Lower lobe of right lung (tissue), 2 donors: ENCODE data around the gene FAHD2B. TPM values are rescaled to one million over a fixed set of nuclear protein-coding genes. Genes with fewer than 3 reads are reported as not detected.
"Not testable (repeated sequence)": the region's sequence is repeated elsewhere in the genome, so short reads cannot be mapped to it uniquely, and the experiment has no call there.

ENCODE experiments used
- ATAC-seq, 2 donors: fragments of 200-7000 bp; cut with Tn5 transposase; one replicate each; pipeline ENCODE4 v1.9.1; 2020 to 2022; ENCODE audit warnings: mild to moderate bottlenecking in 2 of 2, moderate library complexity in 2 of 2
- DNase-seq: peaks from one replicate; pipeline ENCODE4 v3.0.0-alpha.2; 2020
- H3K27ac ChIP-seq: fragments of 200-600 bp; one replicate; pipeline ENCODE4 v1.8.0; 2022
- H3K27me3 ChIP-seq: fragments of 200-600 bp; one replicate; pipeline ENCODE4 v1.8.0; 2022; ENCODE audit warnings: low read depth
- H3K36me3 ChIP-seq: fragments of 200-600 bp; one replicate; pipeline ENCODE4 v1.8.0; 2022; ENCODE audit warnings: mild to moderate bottlenecking
- H3K4me1 ChIP-seq: fragments of 200-600 bp; one replicate; pipeline ENCODE4 v1.8.0; 2022
- H3K4me3 ChIP-seq: fragments of 200-600 bp; one replicate; pipeline ENCODE4 v1.8.0; 2022; ENCODE audit warnings: mild to moderate bottlenecking
- H3K9me3 ChIP-seq: fragments of 200-600 bp; one replicate; pipeline ENCODE4 v1.8.0; 2022
- intact Hi-C: fragments of 100-400 bp; cut with DNase I; formaldehyde crosslinking; loops from one replicate; pipeline ENCODE4 v1.11.0; 2022
- long read RNA-seq: library from polyadenylated mRNA; unstranded; transcript quantifications from one replicate; pipeline ENCODE4 v2.0.0, GENCODE V29; 2021
- total RNA-seq: library from RNA; stranded (reverse); fragmentation: NEBNext Ultra II Directional; extraction: Animal tissue kit (Norgen Biotek cat#: 25700); gene quantifications from one replicate; pipeline ENCODE4 v1.2.1, GENCODE V29; 2021
- TF ChIP-seq, protein P1 (sequence below): fragments of 200-600 bp; IDR thresholded peaks from one replicate; pipeline ENCODE4 v1.8.0; 2022; ENCODE audit warnings: antibody characterized with exemption, mild to moderate bottlenecking
- donor health status: DM: no; HTN: yes; CAD: no; lungs with severe emphysema.

Gene FAHD2B, protein sequence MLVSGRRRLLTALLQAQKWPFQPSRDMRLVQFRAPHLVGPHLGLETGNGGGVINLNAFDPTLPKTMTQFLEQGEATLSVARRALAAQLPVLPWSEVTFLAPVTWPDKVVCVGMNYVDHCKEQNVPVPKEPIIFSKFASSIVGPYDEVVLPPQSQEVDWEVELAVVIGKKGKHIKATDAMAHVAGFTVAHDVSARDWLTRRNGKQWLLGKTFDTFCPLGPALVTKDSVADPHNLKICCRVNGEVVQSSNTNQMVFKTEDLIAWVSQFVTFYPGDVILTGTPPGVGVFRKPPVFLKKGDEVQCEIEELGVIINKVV
- total RNA-seq = 11.8 TPM
- long read RNA-seq, partial matches to known transcripts = 1 of 8 reads
- long read RNA-seq, other reads (novel, unspliced or antisense) = 3 of 8 reads

DNA sequence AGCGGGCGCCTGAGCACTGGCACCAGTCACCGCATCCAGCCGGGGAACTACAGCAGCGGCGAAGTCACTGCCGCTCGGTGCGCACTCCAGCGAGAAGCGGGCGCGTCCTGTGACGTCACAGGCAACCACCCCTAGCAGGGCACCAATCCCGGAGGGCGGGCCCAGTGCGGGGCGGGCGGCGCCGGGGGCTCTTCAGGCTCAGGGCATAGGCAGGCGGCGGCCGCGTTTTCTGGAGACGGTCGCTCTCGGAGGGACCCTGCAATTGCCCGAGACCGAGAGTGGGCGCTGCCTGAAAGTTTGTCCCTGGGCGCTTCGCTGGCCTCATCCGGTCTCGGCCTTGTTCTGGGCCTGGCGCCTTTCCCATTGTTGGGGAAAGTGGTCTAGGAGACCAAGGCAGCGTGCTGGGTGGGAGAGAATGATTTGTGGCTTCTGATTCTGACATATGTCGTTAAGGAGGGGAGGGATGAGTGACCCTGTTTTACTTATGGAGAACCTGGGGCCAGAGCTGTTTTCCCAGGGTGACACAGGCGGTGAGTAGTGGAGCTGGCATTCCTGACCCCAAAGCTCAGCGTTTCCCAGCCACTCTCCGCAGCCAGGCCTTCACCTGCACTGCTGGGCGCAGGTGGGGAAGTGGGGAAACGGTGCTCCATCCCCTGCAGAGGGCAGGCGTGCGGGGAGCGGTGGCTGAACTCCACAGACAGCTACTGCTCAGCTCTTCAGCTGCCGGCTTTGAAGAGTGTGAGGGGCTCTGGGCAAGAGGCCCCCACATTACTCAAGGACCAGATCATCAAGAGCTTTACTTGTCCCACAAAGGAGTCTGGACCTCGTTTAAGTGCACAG is at the start of gene FAHD2B:
FAHD2B (minus strand) TSS at position 111 of the 840 bp plus-strand sequence. CDS start 3,176 bp downstream, outside the sequence.
- intact Hi-C loops, H3K4me1 ChIP-seq, H3K36me3 ChIP-seq, H3K27me3 ChIP-seq, H3K9me3 ChIP-seq: not testable (repeated sequence)
- ATAC-seq = peak; percentile 95 to 97
- peak; percentile 93 for DNase-seq
- Histone ChIP-seq H3K4me3 (peak within 1 kb of the TSS; percentile 42), H3K27ac (peak within 1 kb of the TSS; percentile 46)

DNA sequence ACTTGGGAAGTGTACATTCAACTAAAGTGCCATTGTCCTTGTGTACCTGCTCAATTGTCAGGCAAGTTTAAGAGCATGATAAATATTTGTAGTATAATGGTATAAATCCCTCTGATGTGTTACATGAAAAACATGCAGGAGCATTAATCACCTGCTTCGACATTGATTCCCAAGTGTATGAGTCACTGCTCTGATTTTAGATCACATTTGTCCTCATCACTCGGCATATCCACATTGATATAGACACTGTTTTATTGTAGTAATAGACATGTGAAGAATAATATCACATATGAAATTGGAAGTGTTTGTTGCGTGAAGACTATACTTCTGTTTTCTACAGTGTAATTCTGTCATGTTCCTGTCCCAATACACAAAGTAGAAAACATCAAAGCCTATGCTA is 49.3 kb upstream of the FAHD2B start:
- H3K4me3 ChIP-seq, H3K4me1 ChIP-seq, DNase-seq, H3K9me3 ChIP-seq, intact Hi-C loops, ATAC-seq, H3K27me3 ChIP-seq, H3K27ac ChIP-seq: not testable (repeated sequence)
- peaks cover 36% of the 10 kb centered on the region for H3K36me3 ChIP-seq

DNA sequence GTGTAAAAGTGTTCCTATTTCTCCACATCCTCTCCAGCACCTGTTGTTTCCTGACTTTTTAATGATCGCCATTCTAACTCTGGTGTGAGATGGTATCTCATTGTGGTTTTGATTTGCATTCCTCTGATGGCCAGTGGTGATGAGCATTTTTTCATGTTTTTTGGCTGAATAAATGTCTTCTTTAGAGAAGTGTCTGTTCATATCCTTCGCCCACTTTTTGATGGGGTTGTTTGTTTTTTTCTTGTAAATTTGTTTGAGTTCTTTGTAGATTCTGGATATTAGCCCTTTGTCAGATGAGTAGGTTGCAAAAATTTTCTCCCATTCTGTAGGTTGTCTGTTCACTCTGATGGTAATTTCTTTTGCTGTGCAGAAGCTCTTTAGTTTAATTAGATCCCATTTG is 34.4 kb upstream of the FAHD2B start:
- ATAC-seq, H3K9me3 ChIP-seq, H3K4me3 ChIP-seq, H3K4me1 ChIP-seq, H3K36me3 ChIP-seq, DNase-seq, intact Hi-C loops, H3K27ac ChIP-seq, H3K27me3 ChIP-seq: not testable (repeated sequence)

DNA sequence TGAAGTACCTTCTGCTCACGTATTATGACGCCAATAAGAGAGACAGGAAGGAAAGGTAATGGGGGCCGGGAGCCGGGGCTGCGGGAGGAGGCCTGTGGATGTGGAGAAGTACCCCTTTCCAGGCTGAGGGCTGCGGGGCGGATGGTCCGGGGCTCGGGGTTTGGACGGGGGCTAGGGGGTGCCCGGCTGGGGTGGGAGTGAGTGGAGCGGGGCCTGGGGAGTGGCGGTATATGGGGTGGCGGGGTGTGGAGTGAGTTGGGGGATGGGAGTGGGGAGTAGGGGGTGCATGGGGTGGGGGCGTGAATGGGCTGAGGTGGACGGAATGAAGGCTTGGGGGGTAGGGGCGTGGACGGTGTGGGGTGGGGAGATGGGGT is 19.2 kb upstream of the FAHD2B start:
- intact Hi-C loops, H3K4me1 ChIP-seq, H3K27me3 ChIP-seq, H3K9me3 ChIP-seq, H3K36me3 ChIP-seq: not testable (repeated sequence)
- ATAC-seq (peak; percentile 42 to 56), DNase-seq (peak; percentile 53)
- Histone ChIP-seq H3K27ac (peak overlapping the region; percentile 93), H3K4me3 (peak overlapping the region; percentile 74)

DNA sequence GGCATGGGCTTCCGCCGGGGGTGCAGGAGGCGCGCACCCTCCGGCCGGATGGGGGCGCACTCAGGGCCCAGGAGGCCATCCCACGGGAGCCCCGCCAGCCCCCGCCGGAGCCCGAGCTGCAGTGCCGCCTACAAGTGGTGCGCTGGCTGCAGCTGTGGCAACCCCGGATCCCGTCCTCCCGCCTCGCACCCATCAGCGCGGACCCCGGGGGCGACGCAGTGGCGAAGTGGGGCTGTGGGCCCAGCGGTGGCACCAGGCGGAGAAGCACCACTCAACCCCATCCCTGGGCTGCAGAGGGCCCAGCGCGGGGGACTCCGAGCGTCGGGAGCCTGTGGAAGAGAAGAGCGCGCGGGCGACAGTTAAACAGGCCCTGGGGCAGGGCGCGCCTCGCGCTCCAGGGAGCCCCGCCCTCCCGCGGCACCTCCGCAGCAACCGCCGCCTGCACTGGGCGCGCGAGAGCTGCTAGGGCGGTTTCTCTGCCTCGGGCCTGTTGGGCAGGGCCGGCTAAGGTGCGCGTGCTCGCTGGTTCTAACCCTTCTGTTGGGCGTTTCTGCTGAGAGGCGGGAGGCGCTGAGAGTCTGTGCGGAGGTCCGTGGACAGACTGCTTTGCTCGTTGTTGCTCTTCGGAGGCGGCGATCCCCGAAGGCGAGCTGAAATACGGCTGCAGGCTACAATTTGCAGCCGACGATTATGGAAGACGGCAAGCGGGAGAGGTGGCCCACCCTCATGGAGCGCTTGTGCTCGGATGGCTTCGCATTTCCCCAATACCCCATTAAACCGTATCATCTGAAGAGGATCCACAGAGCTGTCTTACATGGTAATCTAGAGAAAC is 18.6 kb upstream of the FAHD2B start, which contains the start of gene ANKRD36:
ANKRD36 (plus strand) TSS at position 104 of the 832 bp plus-strand sequence; CDS start at position 691, 587 bp downstream.
- Histone ChIP-seq H3K4me3 (peak within 1 kb of the TSS; percentile 74), H3K27ac (peak within 1 kb of the TSS; percentile 93)
- H3K36me3 ChIP-seq, intact Hi-C loops, H3K9me3 ChIP-seq, H3K4me1 ChIP-seq, H3K27me3 ChIP-seq: not testable (repeated sequence)
- peak; percentile 96 for ATAC-seq
- TF ChIP-seq, protein P1, sequence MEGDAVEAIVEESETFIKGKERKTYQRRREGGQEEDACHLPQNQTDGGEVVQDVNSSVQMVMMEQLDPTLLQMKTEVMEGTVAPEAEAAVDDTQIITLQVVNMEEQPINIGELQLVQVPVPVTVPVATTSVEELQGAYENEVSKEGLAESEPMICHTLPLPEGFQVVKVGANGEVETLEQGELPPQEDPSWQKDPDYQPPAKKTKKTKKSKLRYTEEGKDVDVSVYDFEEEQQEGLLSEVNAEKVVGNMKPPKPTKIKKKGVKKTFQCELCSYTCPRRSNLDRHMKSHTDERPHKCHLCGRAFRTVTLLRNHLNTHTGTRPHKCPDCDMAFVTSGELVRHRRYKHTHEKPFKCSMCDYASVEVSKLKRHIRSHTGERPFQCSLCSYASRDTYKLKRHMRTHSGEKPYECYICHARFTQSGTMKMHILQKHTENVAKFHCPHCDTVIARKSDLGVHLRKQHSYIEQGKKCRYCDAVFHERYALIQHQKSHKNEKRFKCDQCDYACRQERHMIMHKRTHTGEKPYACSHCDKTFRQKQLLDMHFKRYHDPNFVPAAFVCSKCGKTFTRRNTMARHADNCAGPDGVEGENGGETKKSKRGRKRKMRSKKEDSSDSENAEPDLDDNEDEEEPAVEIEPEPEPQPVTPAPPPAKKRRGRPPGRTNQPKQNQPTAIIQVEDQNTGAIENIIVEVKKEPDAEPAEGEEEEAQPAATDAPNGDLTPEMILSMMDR = peak; percentile 25
- DNase-seq = peak; percentile 90

DNA sequence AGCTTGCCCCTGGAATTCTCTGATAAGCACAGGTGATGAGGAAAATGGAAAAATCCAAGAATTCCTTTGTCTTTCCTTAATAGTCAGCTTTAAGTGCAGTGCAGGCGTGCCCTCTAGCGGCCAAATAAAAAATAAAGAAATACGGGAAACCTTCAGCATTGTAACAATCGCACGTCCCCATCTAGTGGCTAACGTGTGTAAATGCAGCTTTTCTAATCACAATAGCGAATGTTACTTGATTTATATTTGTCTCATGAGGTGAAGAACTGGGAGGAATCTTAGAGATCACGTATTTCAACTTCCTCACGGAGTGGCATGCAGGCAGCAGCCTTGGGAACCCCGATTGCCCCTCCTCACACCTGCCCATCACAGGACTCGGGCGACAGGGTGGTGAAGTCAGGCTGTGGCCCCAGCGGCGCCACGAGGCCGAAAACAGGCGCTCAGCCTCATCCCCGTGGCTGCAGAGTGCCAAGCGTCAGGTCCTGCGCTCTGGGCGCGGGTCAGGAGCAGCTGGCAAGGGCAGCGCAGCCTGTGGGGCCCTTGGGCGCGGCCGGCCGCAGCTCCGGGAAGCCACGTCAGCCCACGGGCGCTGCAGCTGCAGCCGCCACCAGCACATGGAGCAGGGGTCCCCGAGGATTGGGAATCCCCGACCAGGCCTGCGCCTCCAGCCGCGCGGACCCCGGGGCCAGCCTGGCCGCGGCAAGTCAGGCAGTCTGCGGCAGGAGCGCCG is 17.8 kb upstream of the FAHD2B start:
- H3K4me3 ChIP-seq = peak overlapping the region; percentile 74
- H3K36me3 ChIP-seq, H3K9me3 ChIP-seq, H3K4me1 ChIP-seq, intact Hi-C loops, H3K27me3 ChIP-seq: not testable (repeated sequence)
- DNase-seq = peak; percentile 65
- TF ChIP-seq, protein P1 = peak; percentile 84
- ATAC-seq = peak; percentile 93 to 97
- H3K27ac ChIP-seq = peak overlapping the region; percentile 93

DNA sequence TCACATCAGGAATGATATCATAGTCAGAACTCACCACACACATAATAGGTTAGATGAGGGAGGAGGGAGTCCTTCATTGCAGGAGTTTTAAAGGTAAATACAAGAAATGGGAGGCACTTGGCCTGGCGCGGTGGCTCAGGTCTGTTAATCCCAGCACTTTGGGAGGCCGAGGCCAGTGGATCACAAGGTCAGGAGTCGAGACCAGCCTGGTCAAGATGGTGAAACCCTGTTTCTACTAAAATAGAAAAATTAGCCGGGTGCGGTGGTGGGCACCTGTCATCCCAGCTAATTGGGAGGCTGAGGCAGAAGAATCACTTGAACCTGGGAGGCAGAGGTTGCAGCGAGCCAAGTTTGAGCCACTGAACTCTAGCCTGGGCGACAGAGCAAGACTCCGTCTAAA is 16.6 kb upstream of the FAHD2B start:
- not testable (repeated sequence) for ATAC-seq

DNA sequence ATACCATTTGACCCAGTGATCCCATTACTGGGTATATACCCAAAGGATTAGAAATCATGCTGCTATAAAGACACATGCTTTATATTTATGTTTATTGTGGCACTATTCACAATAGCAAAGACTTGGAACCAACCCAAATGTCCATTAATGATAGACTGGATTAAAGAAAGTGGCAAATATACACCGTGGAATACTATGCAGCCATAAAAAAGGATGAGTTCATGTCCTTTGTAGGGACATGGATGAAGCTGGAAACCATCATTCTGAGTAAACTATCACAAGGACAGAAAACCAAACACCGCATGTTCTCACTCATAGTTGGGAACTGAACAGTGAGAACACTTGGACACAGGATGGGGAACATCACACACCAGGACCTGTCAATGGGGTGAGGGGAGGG is 12.2 kb upstream of the FAHD2B start:
- H3K4me3 ChIP-seq, H3K9me3 ChIP-seq, H3K4me1 ChIP-seq, H3K36me3 ChIP-seq, DNase-seq, intact Hi-C loops, H3K27ac ChIP-seq, ATAC-seq, H3K27me3 ChIP-seq: not testable (repeated sequence)

More for the DNA sequence above, 16.6 kb upstream of the FAHD2B start:
- H3K4me3 ChIP-seq, intact Hi-C loops, H3K27ac ChIP-seq, H3K27me3 ChIP-seq, H3K36me3 ChIP-seq, H3K9me3 ChIP-seq, H3K4me1 ChIP-seq, DNase-seq: not testable (repeated sequence)

DNA sequence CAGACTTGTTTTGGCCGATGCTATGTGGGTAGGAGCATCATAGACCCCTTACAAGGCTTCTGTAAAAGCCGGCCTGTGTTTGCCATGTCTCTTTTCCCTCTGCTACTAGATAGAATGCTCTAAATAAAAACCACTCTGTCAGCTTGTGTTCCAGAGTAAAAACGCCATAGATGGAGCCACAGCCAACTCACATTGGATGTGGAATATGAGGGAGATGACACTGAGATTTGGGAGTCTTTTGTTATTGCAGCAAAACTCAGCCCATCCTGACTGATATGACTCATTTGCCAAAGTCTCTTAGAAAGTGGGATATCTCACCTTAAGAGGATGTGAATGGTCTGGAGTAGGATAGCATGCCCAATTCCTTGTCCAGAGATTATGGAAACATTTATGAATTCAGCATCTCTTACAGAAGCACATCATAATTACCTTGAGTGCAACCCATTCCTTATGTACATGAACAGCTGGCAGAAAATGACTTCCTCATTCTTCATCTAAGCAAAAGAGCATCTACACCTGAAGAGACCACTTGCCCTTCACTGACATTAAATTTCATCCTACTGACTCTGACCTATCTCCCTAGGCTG is 4.2 kb upstream of the FAHD2B start:
- DNase-seq, H3K36me3 ChIP-seq, H3K9me3 ChIP-seq, H3K27ac ChIP-seq, H3K4me1 ChIP-seq, H3K4me3 ChIP-seq, H3K27me3 ChIP-seq, intact Hi-C loops, ATAC-seq: not testable (repeated sequence)
